HG03457 (cell line): Measurements from ENCODE around the gene MYO10.
A peak's percentile ranks its signal among the peaks of the same experiment; 100 is the strongest.

Experiments
- ATAC-seq: cut with Tn5 transposase; IDR thresholded peaks from one replicate; pipeline ENCODE4 v1.9.1; 2021; ENCODE audit warnings: moderate number of reproducible peaks; ENCODE audit not compliant: unreplicated experiment

MYO10 gene

GRCh38 chr5:16943846-16944678 is 8.0 kb upstream of the MYO10 start:
- no peak for ATAC-seq

GRCh38 chr5:16937503-16938161 is 1.5 kb upstream of the MYO10 start:
- ATAC-seq: no peak

- no peak for ATAC-seq
Measured at GRCh38 chr5:16936989-16937438, 926 bp upstream of the MYO10 start.

- no peak for ATAC-seq
Measured at GRCh38 chr5:16935231-16936149, 598 bp downstream of the MYO10 start.

- ATAC-seq: no peak
Measured at GRCh38 chr5:16934677-16935153, 1.4 kb downstream of the MYO10 start.

GRCh38 chr5:16934123-16934522 is 2.0 kb downstream of the MYO10 start:
- peak; percentile 56 for ATAC-seq

- no peak for ATAC-seq
Measured at GRCh38 chr5:16933337-16933736, 2.8 kb downstream of the MYO10 start.

- ATAC-seq: no peak
Measured at GRCh38 chr5:16932401-16932800, 3.7 kb downstream of the MYO10 start.

- ATAC-seq: no peak
Measured at GRCh38 chr5:16931334-16932110, 4.6 kb downstream of the MYO10 start.

GRCh38 chr5:16930496-16930895 is 5.6 kb downstream of the MYO10 start:
- no peak for ATAC-seq

GRCh38 chr5:16929831-16930230 is 6.3 kb downstream of the MYO10 start:
- ATAC-seq: no peak

GRCh38 chr5:16929347-16929746 is 6.7 kb downstream of the MYO10 start:
- ATAC-seq: no peak

GRCh38 chr5:16927613-16928012 is 8.5 kb downstream of the MYO10 start:
- ATAC-seq: no peak

- ATAC-seq: no peak
Measured at GRCh38 chr5:16926417-16926816, 9.7 kb downstream of the MYO10 start.

GRCh38 chr5:16924206-16924605 is 11.9 kb downstream of the MYO10 start:
- no peak for ATAC-seq

GRCh38 chr5:16922430-16922829 is 13.7 kb downstream of the MYO10 start:
- ATAC-seq: no peak

- no peak for ATAC-seq
Measured at GRCh38 chr5:16921211-16921610, 14.9 kb downstream of the MYO10 start.

- ATAC-seq: no peak
Measured at GRCh38 chr5:16920109-16920816, 15.8 kb downstream of the MYO10 start.

- no peak for ATAC-seq
Measured at GRCh38 chr5:16918891-16919671, 17.0 kb downstream of the MYO10 start.
